GM20000 (cell line): ENCODE data around the gene SUMO2.

ENCODE experiments used
- DNase-seq: peaks from one replicate; pipeline ENCODE4 v3.0.0; 2012; ENCODE audit warnings: low spot score
- TF ChIP-seq, protein P1 (sequence below): IDR thresholded peaks from 2 replicates; pipeline ENCODE4 v1.5.1; 2012; ENCODE audit warnings: mild to moderate bottlenecking, control low read depth; ENCODE audit errors: extremely low read depth, missing control alignments

The SUMO2 gene

GRCh38 chr17:75199886-75200618 is 17.3 kb upstream of the SUMO2 start:
- TF ChIP-seq, protein P1, sequence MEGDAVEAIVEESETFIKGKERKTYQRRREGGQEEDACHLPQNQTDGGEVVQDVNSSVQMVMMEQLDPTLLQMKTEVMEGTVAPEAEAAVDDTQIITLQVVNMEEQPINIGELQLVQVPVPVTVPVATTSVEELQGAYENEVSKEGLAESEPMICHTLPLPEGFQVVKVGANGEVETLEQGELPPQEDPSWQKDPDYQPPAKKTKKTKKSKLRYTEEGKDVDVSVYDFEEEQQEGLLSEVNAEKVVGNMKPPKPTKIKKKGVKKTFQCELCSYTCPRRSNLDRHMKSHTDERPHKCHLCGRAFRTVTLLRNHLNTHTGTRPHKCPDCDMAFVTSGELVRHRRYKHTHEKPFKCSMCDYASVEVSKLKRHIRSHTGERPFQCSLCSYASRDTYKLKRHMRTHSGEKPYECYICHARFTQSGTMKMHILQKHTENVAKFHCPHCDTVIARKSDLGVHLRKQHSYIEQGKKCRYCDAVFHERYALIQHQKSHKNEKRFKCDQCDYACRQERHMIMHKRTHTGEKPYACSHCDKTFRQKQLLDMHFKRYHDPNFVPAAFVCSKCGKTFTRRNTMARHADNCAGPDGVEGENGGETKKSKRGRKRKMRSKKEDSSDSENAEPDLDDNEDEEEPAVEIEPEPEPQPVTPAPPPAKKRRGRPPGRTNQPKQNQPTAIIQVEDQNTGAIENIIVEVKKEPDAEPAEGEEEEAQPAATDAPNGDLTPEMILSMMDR, result no peak
- no peak for DNase-seq

GRCh38 chr17:75194879-75195278 is 12.1 kb upstream of the SUMO2 start:
- TF ChIP-seq, protein P1, result no peak
- no peak for DNase-seq

GRCh38 chr17:75191584-75191983 is 8.8 kb upstream of the SUMO2 start:
- TF ChIP-seq, protein P1, result no peak
- DNase-seq, result no peak

GRCh38 chr17:75188614-75189013 is 5.9 kb upstream of the SUMO2 start:
- no peak for DNase-seq

GRCh38 chr17:75183999-75184884 is 1.5 kb upstream of the SUMO2 start:
- DNase-seq, result no peak
- TF ChIP-seq, protein P1, result no peak

More at GRCh38 chr17:75188614-75189013, 5.9 kb upstream of the SUMO2 start:
- TF ChIP-seq, protein P1, result no peak

DNA sequence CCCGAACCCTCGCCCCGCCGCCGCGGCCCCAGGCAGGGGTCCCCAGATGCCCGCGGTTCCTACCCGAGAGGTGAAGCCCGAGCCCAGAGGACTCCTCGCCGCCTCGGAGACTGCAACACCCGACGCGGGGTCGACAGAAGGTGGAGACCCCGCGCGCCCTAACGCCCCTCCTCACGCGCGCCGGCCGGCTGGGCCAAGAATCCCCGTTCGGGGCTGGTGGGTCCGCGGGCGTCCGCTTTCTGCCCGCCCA is 515 bp downstream of the SUMO2 start:
- DNase-seq, result no peak
- TF ChIP-seq, protein P1, result no peak

- peak; percentile 45 for DNase-seq
- TF ChIP-seq, protein P1, result no peak
These were observed 996 bp downstream of the SUMO2 start for GRCh38 chr17:75181608-75182318.
